ENCODE data around the gene EIF3I. TPM values are rescaled to one million over a fixed set of nuclear protein-coding genes. Genes with fewer than 3 reads are reported as not detected.
"Not testable (repeated sequence)": the region's sequence is repeated elsewhere in the genome, so short reads cannot be mapped to it uniquely, and the experiment has no call there.

EIF3I gene
- total RNA-seq, 6 experiments from 2014 or later: 279 to 313 (median 285) TPM

DNA sequence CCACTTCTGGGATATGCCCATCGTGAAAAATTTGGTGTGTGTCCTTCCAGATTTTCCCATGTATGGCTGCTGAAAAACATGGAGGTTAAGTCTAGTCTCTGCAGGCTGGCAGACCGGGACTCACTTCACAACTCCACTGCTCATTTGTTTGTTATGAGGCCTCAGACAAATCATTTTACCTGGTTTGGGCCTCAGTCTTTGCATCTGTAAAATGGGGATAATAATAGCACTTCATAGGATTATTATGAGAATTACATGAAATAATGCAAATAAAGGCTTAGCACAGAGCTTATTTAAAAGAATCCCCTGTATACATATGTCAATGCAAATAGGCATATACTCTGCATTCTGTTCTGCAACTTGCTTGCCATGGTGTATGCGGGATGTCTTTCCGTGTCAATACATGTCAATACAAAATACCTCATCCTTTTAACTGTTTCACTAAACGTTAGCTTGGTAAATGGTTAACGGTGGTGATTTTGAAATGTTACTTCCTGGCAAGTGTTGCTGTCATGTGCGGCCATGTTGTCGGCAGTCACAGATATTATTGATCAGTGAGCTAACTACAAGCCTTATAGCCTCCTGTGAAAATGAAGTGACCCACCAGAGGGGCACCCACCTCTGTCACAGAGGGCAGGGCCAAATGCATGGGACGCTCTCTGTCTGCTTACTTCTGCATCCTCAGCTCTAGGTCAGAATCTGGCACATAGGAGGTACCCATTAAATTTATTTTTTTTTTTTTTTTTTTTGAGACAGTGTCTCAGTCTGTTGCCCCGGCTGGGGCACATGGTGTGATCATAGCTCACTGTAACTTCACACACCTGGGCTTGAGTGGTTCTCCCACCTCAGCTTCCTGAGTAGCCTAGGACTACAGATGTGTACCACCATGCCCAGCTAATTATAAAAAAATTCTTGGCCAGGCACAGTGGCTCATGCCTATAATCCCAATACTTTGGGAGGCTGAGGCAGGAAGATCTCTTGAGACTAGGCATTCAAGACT lies 33.2 kb downstream of the EIF3I start:
- peaks cover 6% of the 10 kb centered on the region; the same call in 1 of the 2 replicates for H3K4me1 Mint-ChIP-seq (ENCODE audit: low read depth)
- TF ChIP-seq, protein P1, sequence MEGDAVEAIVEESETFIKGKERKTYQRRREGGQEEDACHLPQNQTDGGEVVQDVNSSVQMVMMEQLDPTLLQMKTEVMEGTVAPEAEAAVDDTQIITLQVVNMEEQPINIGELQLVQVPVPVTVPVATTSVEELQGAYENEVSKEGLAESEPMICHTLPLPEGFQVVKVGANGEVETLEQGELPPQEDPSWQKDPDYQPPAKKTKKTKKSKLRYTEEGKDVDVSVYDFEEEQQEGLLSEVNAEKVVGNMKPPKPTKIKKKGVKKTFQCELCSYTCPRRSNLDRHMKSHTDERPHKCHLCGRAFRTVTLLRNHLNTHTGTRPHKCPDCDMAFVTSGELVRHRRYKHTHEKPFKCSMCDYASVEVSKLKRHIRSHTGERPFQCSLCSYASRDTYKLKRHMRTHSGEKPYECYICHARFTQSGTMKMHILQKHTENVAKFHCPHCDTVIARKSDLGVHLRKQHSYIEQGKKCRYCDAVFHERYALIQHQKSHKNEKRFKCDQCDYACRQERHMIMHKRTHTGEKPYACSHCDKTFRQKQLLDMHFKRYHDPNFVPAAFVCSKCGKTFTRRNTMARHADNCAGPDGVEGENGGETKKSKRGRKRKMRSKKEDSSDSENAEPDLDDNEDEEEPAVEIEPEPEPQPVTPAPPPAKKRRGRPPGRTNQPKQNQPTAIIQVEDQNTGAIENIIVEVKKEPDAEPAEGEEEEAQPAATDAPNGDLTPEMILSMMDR (IDR thresholded peaks at IDR 0.05): no peak

GRCh38 chr1:32256473-32257226 lies 34.4 kb downstream of the EIF3I start:
- Mint-ChIP-seq H3K4me3 (no peak overlapping the region), H3K27me3 (ENCODE audit: insufficient read depth) (peaks cover 5% of the 10 kb centered on the region; the same call in 1 of the 2 replicates), H3K4me1 (ENCODE audit: low read depth) (peaks cover 4% of the 10 kb centered on the region; the same call in 1 of the 2 replicates), H3K36me3 (ENCODE audit: low read depth) (no peaks in the 10 kb centered on the region), H3K27ac (no peak overlapping the region), H3K9me3 (no peaks in the 10 kb centered on the region)
- TF ChIP-seq, protein P1 (IDR thresholded peaks at IDR 0.05): no peak
- no peak for DNase-seq

More for the DNA sequence above, 33.2 kb downstream of the EIF3I start:
- DNase-seq: no peak
- Mint-ChIP-seq H3K9me3 (no peaks in the 10 kb centered on the region), H3K4me3 (no peak overlapping the region), H3K36me3 (ENCODE audit: low read depth) (no peaks in the 10 kb centered on the region), H3K27me3 (ENCODE audit: insufficient read depth) (peaks cover 1% of the 10 kb centered on the region; the same call in 1 of the 2 replicates), H3K27ac (no peak overlapping the region)

DNA sequence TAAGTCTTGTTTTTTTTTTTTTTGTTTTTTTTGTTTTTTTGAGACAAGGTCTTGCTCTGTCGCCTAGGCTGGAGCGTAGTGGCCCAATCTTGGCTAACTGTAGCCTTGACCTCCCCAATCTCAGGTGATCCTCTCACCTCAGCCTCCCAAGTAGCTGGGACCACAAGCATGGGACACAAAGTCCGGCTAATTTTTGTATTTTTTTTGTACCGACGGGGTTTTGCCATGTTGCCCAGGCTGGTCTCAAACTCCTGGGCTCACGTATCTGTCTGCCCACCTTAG lies 35.0 kb downstream of the EIF3I start:
- Mint-ChIP-seq H3K27me3 (ENCODE audit: insufficient read depth) (peaks cover 5% of the 10 kb centered on the region; the same call in 1 of the 2 replicates), H3K36me3 (ENCODE audit: low read depth) (no peaks in the 10 kb centered on the region), H3K4me3 (no peak overlapping the region), H3K27ac (no peak overlapping the region), H3K9me3 (no peaks in the 10 kb centered on the region), H3K4me1 (ENCODE audit: low read depth) (no peaks in the 10 kb centered on the region)
- TF ChIP-seq, protein P1 (IDR thresholded peaks at IDR 0.05): no peak
- no peak for DNase-seq

- H3K36me3 Mint-ChIP-seq (ENCODE audit: low read depth); H3K4me3 Mint-ChIP-seq; H3K27ac Mint-ChIP-seq; H3K27me3 Mint-ChIP-seq (ENCODE audit: insufficient read depth); H3K9me3 Mint-ChIP-seq; DNase-seq: not testable (repeated sequence)
- peaks cover 11% of the 10 kb centered on the region for H3K4me1 Mint-ChIP-seq (ENCODE audit: low read depth)
These were observed 41.0 kb downstream of the EIF3I start for GRCh38 chr1:32263236-32263593.

- Mint-ChIP-seq H3K27me3 (ENCODE audit: insufficient read depth) (peaks cover 7% of the 10 kb centered on the region; the same call in 1 of the 2 replicates), H3K9me3 (no peaks in the 10 kb centered on the region), H3K27ac (no peak overlapping the region), H3K36me3 (ENCODE audit: low read depth) (no peaks in the 10 kb centered on the region), H3K4me1 (ENCODE audit: low read depth) (peaks cover 11% of the 10 kb centered on the region), H3K4me3 (no peak overlapping the region)
- TF ChIP-seq, protein P1 (IDR thresholded peaks at IDR 0.05): no peak
- no peak for DNase-seq
These were observed 41.5 kb downstream of the EIF3I start for GRCh38 chr1:32263744-32264143.

DNA sequence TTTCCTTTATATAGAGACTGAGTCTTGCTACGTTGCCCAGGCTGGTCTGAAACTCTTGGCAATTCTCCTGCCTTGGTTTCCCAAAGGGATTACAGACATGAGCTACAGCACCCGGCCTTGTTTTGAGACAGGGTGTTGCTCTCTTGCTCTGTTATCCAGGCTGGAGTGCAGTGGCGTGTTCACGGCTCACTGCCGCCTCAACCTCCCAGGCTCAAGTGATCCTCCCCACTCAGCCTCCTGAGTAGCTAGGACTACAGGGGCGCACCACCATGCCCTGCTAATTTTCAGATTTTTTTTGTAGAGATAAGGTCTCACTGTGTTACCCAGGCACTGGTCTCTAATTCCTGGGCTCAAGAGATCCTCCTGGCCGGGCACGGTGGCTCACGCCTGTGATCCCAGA lies 43.6 kb downstream of the EIF3I start:
- DNase-seq: no peak
- Mint-ChIP-seq H3K9me3 (no peaks in the 10 kb centered on the region), H3K27ac (no peak overlapping the region), H3K36me3 (ENCODE audit: low read depth) (no peaks in the 10 kb centered on the region), H3K4me1 (ENCODE audit: low read depth) (peaks cover 11% of the 10 kb centered on the region), H3K4me3 (no peak overlapping the region), H3K27me3 (ENCODE audit: insufficient read depth) (peaks cover 2% of the 10 kb centered on the region; the same call in 1 of the 2 replicates)
- TF ChIP-seq, protein P1 (IDR thresholded peaks at IDR 0.05): no peak
